Cortex of kidney (tissue), 1 donor: ENCODE measurements around the gene FAM227A.
"Not testable (repeated sequence)": the region's sequence is repeated elsewhere in the genome, so short reads cannot be mapped to it uniquely, and the experiment has no call there.

Experiments
- DNase-seq: peaks from one replicate; lab custom pipeline; 2025; lab: John Stamatoyannopoulos, UW

FAM227A gene

GRCh38 chr22:38657045-38657909 lies 1.1 kb upstream of the FAM227A start:
- no peak for DNase-seq

- no peak for DNase-seq
Observed at GRCh38 chr22:38655519-38656255, 505 bp downstream of the FAM227A start.

- DNase-seq, result no peak
Observed at GRCh38 chr22:38653741-38654140, 2.5 kb downstream of the FAM227A start.

- DNase-seq, result no peak
Observed at GRCh38 chr22:38652859-38653258, 3.3 kb downstream of the FAM227A start.

GRCh38 chr22:38649841-38650522 lies 6.2 kb downstream of the FAM227A start:
- no peak for DNase-seq

- no peak for DNase-seq
Observed at GRCh38 chr22:38645430-38645829, 10.8 kb downstream of the FAM227A start.

- DNase-seq, result not testable (repeated sequence)
Observed at GRCh38 chr22:38644245-38644644, 11.9 kb downstream of the FAM227A start.

- no peak for DNase-seq
Observed at GRCh38 chr22:38641476-38642040, 14.6 kb downstream of the FAM227A start.

GRCh38 chr22:38638728-38639127 lies 17.5 kb downstream of the FAM227A start:
- no peak for DNase-seq

- DNase-seq, result no peak
Observed at GRCh38 chr22:38638216-38638615, 18.0 kb downstream of the FAM227A start.

- no peak for DNase-seq
Observed at GRCh38 chr22:38632528-38632927, 23.7 kb downstream of the FAM227A start.

GRCh38 chr22:38631724-38632123 lies 24.5 kb downstream of the FAM227A start:
- no peak for DNase-seq

GRCh38 chr22:38629108-38629507 lies 27.1 kb downstream of the FAM227A start:
- DNase-seq, result no peak

- DNase-seq, result no peak
Observed at GRCh38 chr22:38628444-38628843, 27.7 kb downstream of the FAM227A start.

GRCh38 chr22:38623351-38623750 lies 32.8 kb downstream of the FAM227A start:
- DNase-seq, result no peak

GRCh38 chr22:38618682-38619081 lies 37.5 kb downstream of the FAM227A start:
- DNase-seq, result no peak

GRCh38 chr22:38618258-38618657 lies 37.9 kb downstream of the FAM227A start:
- no peak for DNase-seq

- not testable (repeated sequence) for DNase-seq
Observed at GRCh38 chr22:38615064-38615405, 41.2 kb downstream of the FAM227A start.

- DNase-seq, result no peak
Observed at GRCh38 chr22:38614332-38615063, 41.7 kb downstream of the FAM227A start.

- no peak for DNase-seq
Observed at GRCh38 chr22:38613588-38613987, 42.6 kb downstream of the FAM227A start.

- DNase-seq, result no peak
Observed at GRCh38 chr22:38612217-38613006, 43.8 kb downstream of the FAM227A start.
